ENCODE data around the gene MXRA8. TPM values are rescaled to one million over a fixed set of nuclear protein-coding genes. Genes with fewer than 3 reads are reported as not detected.
A peak's percentile ranks its signal among the peaks of the same experiment; 100 is the strongest.

MXRA8 gene
- total RNA-seq, 1 donor from 2014 or later = 78.1 TPM

GRCh38 chr1:1304331-1305299, 53.7 kb downstream of the MXRA8 start:
- no peak for TF ChIP-seq CTCF (conservative IDR thresholded peaks at IDR 0.05)
- peaks cover 15% of the 10 kb centered on the region for H3K4me1 Mint-ChIP-seq (ENCODE audit: unreplicated experiment)
- no peak for DNase-seq (ENCODE audit: extremely low spot score, unreplicated experiment)
- peak overlapping the region; percentile 79 for H3K4me3 Mint-ChIP-seq
- H3K36me3 Mint-ChIP-seq = no peaks in the 10 kb centered on the region
- no peaks in the 10 kb centered on the region for H3K27me3 Mint-ChIP-seq
- peak overlapping the region; percentile 83 for H3K27ac Mint-ChIP-seq
- H3K9me3 Mint-ChIP-seq = no peaks in the 10 kb centered on the region

DNA sequence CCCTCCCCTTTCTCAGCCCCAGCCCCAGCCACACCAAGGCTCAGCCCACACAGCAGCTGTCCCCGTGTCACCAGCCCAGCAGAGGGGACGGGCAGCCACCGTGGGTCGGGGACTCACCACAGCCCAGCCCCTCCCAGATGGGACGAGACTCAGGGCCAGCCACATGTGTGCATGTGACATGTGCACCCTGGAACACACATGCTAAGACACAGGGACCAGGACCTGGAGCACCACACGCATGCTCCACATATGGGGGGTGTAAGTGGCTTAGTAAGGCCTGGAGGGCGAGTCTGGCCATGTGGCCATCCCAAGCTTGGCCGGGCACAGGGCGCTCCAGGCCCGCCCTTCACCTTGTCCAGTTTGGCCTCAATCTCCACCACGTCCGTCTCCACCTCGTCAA, 54.6 kb downstream of the MXRA8 start:
- peaks cover 15% of the 10 kb centered on the region for H3K4me1 Mint-ChIP-seq (ENCODE audit: unreplicated experiment)
- no peak overlapping the region for H3K4me3 Mint-ChIP-seq
- TF ChIP-seq CTCF (conservative IDR thresholded peaks at IDR 0.05) = no peak
- no peak for DNase-seq (ENCODE audit: extremely low spot score, unreplicated experiment)
- H3K9me3 Mint-ChIP-seq = no peaks in the 10 kb centered on the region
- no peaks in the 10 kb centered on the region for H3K27me3 Mint-ChIP-seq
- H3K36me3 Mint-ChIP-seq = no peaks in the 10 kb centered on the region
- H3K27ac Mint-ChIP-seq = no peak overlapping the region

DNA sequence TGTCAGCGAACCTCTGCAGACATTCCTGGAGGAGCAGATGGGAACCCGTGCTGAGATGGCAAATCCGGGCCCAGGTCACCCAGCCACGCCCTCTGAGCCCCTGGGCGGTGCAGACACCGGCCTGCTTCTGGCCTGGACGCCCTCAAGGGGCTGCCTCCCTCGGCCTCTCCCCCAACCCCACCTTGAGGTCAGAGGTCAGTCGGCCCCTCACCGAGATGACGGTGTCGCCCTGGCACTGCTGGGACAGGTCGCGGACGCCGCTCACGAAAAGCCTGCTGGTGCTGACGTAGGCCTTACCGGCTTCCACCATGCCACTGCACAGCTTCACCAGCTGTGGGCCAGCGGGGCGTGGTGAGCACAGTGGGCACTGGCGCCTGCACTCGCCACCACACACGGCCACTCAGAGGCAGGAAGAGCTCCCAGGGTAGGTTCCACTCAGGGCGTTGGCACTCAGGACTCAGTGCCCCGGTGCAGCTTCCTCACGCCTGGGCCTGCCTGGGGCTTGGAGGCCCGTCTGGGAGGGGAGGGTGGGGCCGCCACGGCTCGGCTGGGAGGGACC, 55.3 kb downstream of the MXRA8 start:
- H3K4me3 Mint-ChIP-seq = no peak overlapping the region
- no peak for TF ChIP-seq CTCF (conservative IDR thresholded peaks at IDR 0.05)
- no peaks in the 10 kb centered on the region for H3K9me3 Mint-ChIP-seq
- H3K27ac Mint-ChIP-seq = no peak overlapping the region
- peaks cover 15% of the 10 kb centered on the region for H3K4me1 Mint-ChIP-seq (ENCODE audit: unreplicated experiment)
- H3K27me3 Mint-ChIP-seq = no peaks in the 10 kb centered on the region
- DNase-seq (ENCODE audit: extremely low spot score, unreplicated experiment) = no peak
- no peaks in the 10 kb centered on the region for H3K36me3 Mint-ChIP-seq

Small RNAs within 50 kb of the gene (microRNA-seq; reads per million reads assigned to microRNA genes)
- gene MIR6727 = 0.83 reads per million
- not detected for gene MIR6808

Other genes starting within 250 kb of the MXRA8 start
- 20.0 and 21.2 TPM in 2 replicates for gene C1orf159, start 242.5 kb downstream of the MXRA8 start, total RNA-seq (ENCODE audit: low replicate concordance)
- 0.88 and 1.4 TPM in 2 replicates for gene TTLL10, start 184.7 kb downstream of the MXRA8 start, total RNA-seq (ENCODE audit: low replicate concordance)
- gene TNFRSF18, start 152.0 kb downstream of the MXRA8 start, total RNA-seq (ENCODE audit: low replicate concordance) = 0.38 TPM in 1 of 2 replicates, not detected in the other
- 0.31 TPM in 1 of 2 replicates, not detected in the other for gene TNFRSF4, start 144.4 kb downstream of the MXRA8 start, total RNA-seq (ENCODE audit: low replicate concordance)
- gene SDF4, start 126.6 kb downstream of the MXRA8 start, total RNA-seq (ENCODE audit: low replicate concordance) = 116 and 136 TPM in 2 replicates
- gene B3GALT6, start 126.3 kb downstream of the MXRA8 start, total RNA-seq (ENCODE audit: low replicate concordance) = 19.5 and 30.2 TPM in 2 replicates
- 2.5 TPM in 2 replicates for gene C1QTNF12, start 111.8 kb downstream of the MXRA8 start, total RNA-seq (ENCODE audit: low replicate concordance)
- 56.5 and 73.8 TPM in 2 replicates for gene UBE2J2, start 84.7 kb downstream of the MXRA8 start, total RNA-seq (ENCODE audit: low replicate concordance)
- gene SCNN1D, start 78.1 kb downstream of the MXRA8 start, total RNA-seq (ENCODE audit: low replicate concordance) = 2.7 and 13.5 TPM in 2 replicates
- gene ACAP3, start 50.6 kb downstream of the MXRA8 start, total RNA-seq (ENCODE audit: low replicate concordance) = 93.9 and 103 TPM in 2 replicates
- gene PUSL1, start 50.0 kb downstream of the MXRA8 start, total RNA-seq (ENCODE audit: low replicate concordance) = 20.4 and 25.5 TPM in 2 replicates
- gene INTS11, start 33.9 kb downstream of the MXRA8 start, total RNA-seq (ENCODE audit: low replicate concordance) = 127 and 138 TPM in 2 replicates
- 24.2 and 28.5 TPM in 2 replicates for gene CPTP, start 33.8 kb downstream of the MXRA8 start, total RNA-seq (ENCODE audit: low replicate concordance)
- 0.83 and 0.89 TPM in 2 replicates for gene TAS1R3, start 27.3 kb downstream of the MXRA8 start, total RNA-seq (ENCODE audit: low replicate concordance)
- gene DVL1, start 9.1 kb downstream of the MXRA8 start, total RNA-seq (ENCODE audit: low replicate concordance) = 62.8 and 63.5 TPM in 2 replicates
- gene AURKAIP1, start 16.7 kb upstream of the MXRA8 start, total RNA-seq (ENCODE audit: low replicate concordance) = 122 and 143 TPM in 2 replicates
- 194 and 298 TPM in 2 replicates for gene CCNL2, start 40.8 kb upstream of the MXRA8 start, total RNA-seq (ENCODE audit: low replicate concordance)
- 98.9 and 108 TPM in 2 replicates for gene MRPL20, start 48.7 kb upstream of the MXRA8 start, total RNA-seq (ENCODE audit: low replicate concordance)
- gene ANKRD65, start 62.7 kb upstream of the MXRA8 start, total RNA-seq (ENCODE audit: low replicate concordance) = 7.6 and 11.1 TPM in 2 replicates
- 44.5 and 49.9 TPM in 2 replicates for gene VWA1, start 77.1 kb upstream of the MXRA8 start, total RNA-seq (ENCODE audit: low replicate concordance)
- gene ATAD3C, start 91.1 kb upstream of the MXRA8 start, total RNA-seq (ENCODE audit: low replicate concordance) = 1.8 and 2.4 TPM in 2 replicates
- 37.2 and 44.3 TPM in 2 replicates for gene ATAD3B, start 113.2 kb upstream of the MXRA8 start, total RNA-seq (ENCODE audit: low replicate concordance)
- gene ATAD3A, start 153.6 kb upstream of the MXRA8 start, total RNA-seq (ENCODE audit: low replicate concordance) = 37.8 and 39.8 TPM in 2 replicates
- gene TMEM240, start 182.1 kb upstream of the MXRA8 start, total RNA-seq (ENCODE audit: low replicate concordance) = 3.1 and 10.3 TPM in 2 replicates
- 117 and 126 TPM in 2 replicates for gene SSU72, start 216.3 kb upstream of the MXRA8 start, total RNA-seq (ENCODE audit: low replicate concordance)
- 8.9 and 9.3 TPM in 2 replicates for gene FNDC10, start 241.6 kb upstream of the MXRA8 start, total RNA-seq (ENCODE audit: low replicate concordance)

Data from type B pancreatic cell (in vitro differentiated cells).